Measurements from ENCODE around the gene DDX51.
A peak's percentile ranks its signal among the peaks of the same experiment; 100 is the strongest.

The DDX51 gene

DNA sequence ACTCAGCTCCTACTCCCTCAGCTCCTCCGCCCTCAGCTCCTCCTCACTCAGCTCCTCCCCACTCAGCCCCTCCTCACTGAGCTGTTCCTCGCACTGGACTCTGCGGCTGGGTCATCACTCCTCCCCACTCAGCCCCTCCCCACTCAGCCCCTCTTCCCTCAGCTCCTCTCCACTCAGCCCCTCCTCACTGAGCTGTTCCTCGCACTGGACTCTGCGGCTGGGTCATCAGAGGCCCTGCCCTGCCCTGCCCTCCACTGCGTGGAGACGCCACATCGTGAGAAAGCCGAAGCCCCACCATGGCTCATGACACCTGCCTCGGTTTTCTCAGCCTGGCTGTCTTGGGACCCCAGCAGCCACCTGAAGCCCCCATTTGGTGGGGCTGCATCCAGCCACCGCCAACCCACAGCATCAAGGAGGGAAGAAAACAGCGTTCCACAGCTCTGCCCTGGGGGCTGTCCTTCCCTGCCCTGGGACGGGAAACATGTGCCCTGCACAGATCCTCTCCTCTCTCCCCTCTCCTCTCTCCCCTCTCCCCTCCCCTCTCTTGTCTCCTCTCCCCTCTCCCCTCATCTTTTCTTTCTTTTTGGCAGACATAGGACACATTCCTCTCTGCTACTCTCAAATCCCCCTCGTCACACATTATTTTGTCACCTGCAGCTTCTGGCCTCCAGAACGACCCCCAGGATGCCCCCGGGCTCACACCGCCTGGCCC, 17.8 kb upstream of the DDX51 start:
- Histone ChIP-seq H3K4me3 (ENCODE audit: low read depth, low read length) (no peak overlapping the region), H3K27ac (no peak overlapping the region), H3K27me3 (replicated peaks) (no peaks in the 10 kb centered on the region), H3K36me3 (replicated peaks) (peaks cover under 1% of the 10 kb centered on the region)
- TF ChIP-seq, protein P1, sequence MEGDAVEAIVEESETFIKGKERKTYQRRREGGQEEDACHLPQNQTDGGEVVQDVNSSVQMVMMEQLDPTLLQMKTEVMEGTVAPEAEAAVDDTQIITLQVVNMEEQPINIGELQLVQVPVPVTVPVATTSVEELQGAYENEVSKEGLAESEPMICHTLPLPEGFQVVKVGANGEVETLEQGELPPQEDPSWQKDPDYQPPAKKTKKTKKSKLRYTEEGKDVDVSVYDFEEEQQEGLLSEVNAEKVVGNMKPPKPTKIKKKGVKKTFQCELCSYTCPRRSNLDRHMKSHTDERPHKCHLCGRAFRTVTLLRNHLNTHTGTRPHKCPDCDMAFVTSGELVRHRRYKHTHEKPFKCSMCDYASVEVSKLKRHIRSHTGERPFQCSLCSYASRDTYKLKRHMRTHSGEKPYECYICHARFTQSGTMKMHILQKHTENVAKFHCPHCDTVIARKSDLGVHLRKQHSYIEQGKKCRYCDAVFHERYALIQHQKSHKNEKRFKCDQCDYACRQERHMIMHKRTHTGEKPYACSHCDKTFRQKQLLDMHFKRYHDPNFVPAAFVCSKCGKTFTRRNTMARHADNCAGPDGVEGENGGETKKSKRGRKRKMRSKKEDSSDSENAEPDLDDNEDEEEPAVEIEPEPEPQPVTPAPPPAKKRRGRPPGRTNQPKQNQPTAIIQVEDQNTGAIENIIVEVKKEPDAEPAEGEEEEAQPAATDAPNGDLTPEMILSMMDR (IDR thresholded peaks at IDR 0.05; ENCODE audit: low read depth, low read length, missing control alignments) = no peak
- in situ Hi-C loops (cut with HindIII; ENCODE audit: low pct_ligation_motif_present, low sequenced_read_pairs) = no loop called here
- DNase-seq = no peak

DNA sequence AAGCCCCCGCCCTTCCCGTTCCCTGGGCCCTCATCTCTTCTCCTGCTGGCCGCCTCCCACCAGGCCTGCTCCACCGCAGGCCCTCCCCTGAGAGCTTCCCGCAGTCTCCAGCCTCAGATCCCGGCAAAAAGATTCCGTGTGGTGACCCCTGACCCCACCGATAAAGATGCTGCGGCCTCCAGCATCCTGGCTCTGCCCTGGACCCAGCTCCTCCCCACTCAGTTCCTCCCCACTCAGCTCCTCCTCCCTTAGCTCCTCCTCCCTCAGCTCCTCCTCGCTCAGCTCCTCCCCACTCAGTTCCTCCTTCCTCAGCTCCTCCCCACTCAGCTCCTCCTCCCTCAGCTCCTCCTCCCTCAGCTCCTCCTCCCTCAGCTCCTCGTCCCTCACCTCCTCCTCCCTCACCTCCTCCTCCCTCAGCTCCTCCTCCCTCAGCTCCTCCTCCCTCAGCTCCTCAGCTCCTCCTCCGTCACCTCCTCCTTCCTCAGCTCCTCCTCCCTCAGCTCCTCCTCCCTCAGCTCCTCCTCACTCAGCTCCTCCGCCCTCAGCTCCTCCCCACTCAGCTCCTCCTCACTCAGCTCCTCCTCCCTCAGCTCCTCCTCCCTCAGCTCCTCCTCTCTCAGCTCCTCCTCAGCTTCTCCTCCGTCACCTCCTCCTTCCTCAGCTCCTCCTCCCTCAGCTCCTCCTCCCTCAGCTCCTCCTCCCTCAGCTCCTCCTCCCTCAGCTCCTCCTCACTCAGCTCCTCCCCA, 17.1 kb upstream of the DDX51 start:
- DNase-seq = peak; percentile 19

DNA sequence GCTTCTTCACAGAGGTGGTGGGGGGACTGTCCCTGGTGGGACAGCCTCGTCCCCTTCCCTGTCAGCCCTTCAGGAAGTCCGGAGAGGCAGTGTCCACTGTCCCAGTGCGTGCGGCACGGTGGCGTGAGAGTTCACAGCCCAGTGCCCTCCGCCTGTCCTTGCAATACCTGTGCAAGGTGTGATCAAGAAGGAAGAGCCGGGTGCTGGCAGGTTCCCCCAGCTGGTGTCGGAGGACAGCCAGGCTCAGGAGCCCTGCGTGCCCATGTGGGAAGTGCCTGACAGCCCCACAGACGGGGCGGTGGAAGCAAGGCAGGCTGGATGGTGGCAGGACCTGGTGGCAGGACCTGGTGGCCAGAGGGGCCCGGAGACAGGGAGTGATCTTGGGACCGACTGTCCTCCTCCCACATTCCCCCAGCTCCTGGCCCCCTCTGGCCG, 16.5 kb upstream of the DDX51 start:
- Histone ChIP-seq H3K27me3 (replicated peaks) (no peaks in the 10 kb centered on the region), H3K36me3 (replicated peaks) (peaks cover 3% of the 10 kb centered on the region), H3K27ac (no peak overlapping the region), H3K4me3 (ENCODE audit: low read depth, low read length) (no peak overlapping the region)
- DNase-seq = no peak
- TF ChIP-seq, protein P1 (IDR thresholded peaks at IDR 0.05; ENCODE audit: low read depth, low read length, missing control alignments) = no peak
- in situ Hi-C loops (cut with HindIII; ENCODE audit: low pct_ligation_motif_present, low sequenced_read_pairs) = no loop called here

More for the DNA sequence above, 17.1 kb upstream of the DDX51 start:
- Histone ChIP-seq H3K27ac (no peak overlapping the region), H3K36me3 (replicated peaks) (peaks cover 3% of the 10 kb centered on the region), H3K27me3 (replicated peaks) (no peaks in the 10 kb centered on the region), H3K4me3 (ENCODE audit: low read depth, low read length) (no peak overlapping the region)
- in situ Hi-C loops (cut with HindIII; ENCODE audit: low pct_ligation_motif_present, low sequenced_read_pairs) = no loop called here
- TF ChIP-seq, protein P1 (IDR thresholded peaks at IDR 0.05; ENCODE audit: low read depth, low read length, missing control alignments) = no peak

DNA sequence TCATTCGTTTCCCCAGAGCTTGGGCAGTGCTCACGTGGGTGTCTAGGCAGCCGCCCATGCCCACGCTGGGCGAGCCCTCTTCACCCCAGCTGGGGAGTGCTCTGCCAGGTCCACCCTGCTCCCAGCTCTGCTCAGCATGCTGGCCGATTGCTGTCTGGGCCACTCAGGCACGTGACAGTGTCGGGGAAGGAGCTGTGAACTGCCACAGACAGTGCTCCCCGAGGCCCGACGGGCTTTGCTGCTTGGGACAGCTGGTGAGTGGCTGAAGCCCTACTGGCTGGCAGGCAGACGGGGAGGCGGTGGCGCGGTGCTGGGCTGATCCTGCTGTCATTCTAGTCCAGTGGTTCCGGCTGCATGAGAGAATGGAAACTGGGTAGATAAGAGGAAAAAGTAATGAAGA, 15.9 kb upstream of the DDX51 start:
- peaks cover 3% of the 10 kb centered on the region for H3K36me3 ChIP-seq (replicated peaks)
- TF ChIP-seq, protein P1 (IDR thresholded peaks at IDR 0.05; ENCODE audit: low read depth, low read length, missing control alignments) = no peak
- H3K27ac ChIP-seq = no peak overlapping the region
- no peak for DNase-seq
- no peaks in the 10 kb centered on the region for H3K27me3 ChIP-seq (replicated peaks)
- in situ Hi-C loops (cut with HindIII; ENCODE audit: low pct_ligation_motif_present, low sequenced_read_pairs) = no loop called here
- H3K4me3 ChIP-seq (ENCODE audit: low read depth, low read length) = no peak overlapping the region

DNA sequence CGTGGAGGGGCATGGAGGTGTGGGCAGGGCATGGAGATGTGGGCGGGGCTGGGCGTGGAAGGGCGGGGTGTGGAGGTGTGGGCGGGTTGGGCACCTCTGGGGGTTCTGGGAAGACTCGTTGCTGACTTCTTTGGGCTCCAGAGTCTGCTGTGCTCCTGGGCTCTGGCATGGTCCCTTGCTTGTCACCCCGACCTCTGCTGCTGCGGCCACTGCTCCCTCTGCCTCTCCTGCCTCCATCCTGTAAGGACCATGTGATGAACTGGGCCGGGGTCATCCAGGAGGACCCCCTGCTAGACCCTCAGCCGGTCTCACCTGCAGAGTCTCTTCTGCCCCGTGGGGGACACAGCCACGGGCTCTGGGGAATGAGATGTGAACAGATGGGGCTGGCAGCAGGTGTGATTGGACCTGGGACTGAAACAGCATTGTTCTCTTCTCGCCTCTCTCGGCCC, 15.5 kb upstream of the DDX51 start:
- in situ Hi-C loops (cut with HindIII; ENCODE audit: low pct_ligation_motif_present, low sequenced_read_pairs) = no loop called here

More for the DNA sequence above, 15.5 kb upstream of the DDX51 start:
- DNase-seq = no peak
- H3K36me3 ChIP-seq (replicated peaks) = peaks cover 3% of the 10 kb centered on the region
- TF ChIP-seq, protein P1 (IDR thresholded peaks at IDR 0.05; ENCODE audit: low read depth, low read length, missing control alignments) = no peak
- H3K27me3 ChIP-seq (replicated peaks) = no peaks in the 10 kb centered on the region
- no peak overlapping the region for H3K4me3 ChIP-seq (ENCODE audit: low read depth, low read length)
- no peak overlapping the region for H3K27ac ChIP-seq
